GM12878 (cell line): ENCODE results near the gene TRIM50.
"Not testable (repeated sequence)": the region's sequence is repeated elsewhere in the genome, so short reads cannot be mapped to it uniquely, and the experiment has no call there.

Experiments used
- EGR1 ChIP-seq, 2 experiments: IDR thresholded peaks; 1 replicate in 1 of 2; 2 replicates in 1 of 2; pipeline ENCODE4 v1.6.1; 2011 to 2012; ENCODE audit warnings: low read depth in 2 of 2, low read length in 2 of 2, borderline replicate concordance in 1 of 2, mild to moderate bottlenecking in 1 of 2, moderate library complexity in 1 of 2
- EP300 ChIP-seq, 2 experiments: fragments of 150-350 bp in 1 of 2; IDR thresholded peaks; 2 replicates each; pipeline ENCODE4 v1.6.1; 2011 to 2012; ENCODE audit warnings: low read depth in 2 of 2, low read length in 2 of 2, borderline replicate concordance in 1 of 2, improper control_type of control experiment in 1 of 2, inconsistent platforms in 1 of 2; ENCODE audit not compliant: control insufficient read depth in 1 of 2
- EZH2 ChIP-seq: IDR thresholded peaks from 2 replicates; pipeline ENCODE4 v1.6.1; 2012; ENCODE audit warnings: low read depth, mild to moderate bottlenecking, control low read depth, inconsistent platforms, low read length, borderline replicate concordance; ENCODE audit not compliant: control insufficient read depth
- HDAC6 ChIP-seq: fragments of 200-600 bp; sonication (generic); IDR thresholded peaks from one replicate; pipeline ENCODE4 v1.8.0; 2017; ENCODE audit warnings: antibody characterized with exemption; ENCODE audit not compliant: unreplicated experiment
- MYC ChIP-seq: IDR thresholded peaks from 2 replicates; pipeline ENCODE4 v1.6.1; 2011; ENCODE audit warnings: mild to moderate bottlenecking, low read length, moderate library complexity, inconsistent platforms; ENCODE audit not compliant: insufficient read depth, insufficient replicate concordance, insufficient read length, severe bottlenecking
- POLR2AphosphoS5 ChIP-seq: IDR thresholded peaks from 2 replicates; pipeline ENCODE4 v1.6.1; 2011; ENCODE audit warnings: mild to moderate bottlenecking, low read length, inconsistent platforms
- SP1 ChIP-seq: IDR thresholded peaks from one replicate; pipeline ENCODE4 v1.6.1; 2011; ENCODE audit warnings: low read depth, low read length
- SUPT20H ChIP-seq: IDR thresholded peaks from 2 replicates; pipeline ENCODE4 v1.6.1; 2011; ENCODE audit warnings: low read depth, mild to moderate bottlenecking, low read length, moderate library complexity, borderline replicate concordance; ENCODE audit not compliant: control insufficient read depth
- ZNF217 ChIP-seq: fragments of 450-650 bp; IDR thresholded peaks from 2 replicates; pipeline ENCODE4 v1.6.1; 2017; ENCODE audit warnings: antibody characterized with exemption, mild to moderate bottlenecking
- ZNF24 ChIP-seq: fragments of 450-650 bp; IDR thresholded peaks from 2 replicates; pipeline ENCODE4 v1.6.1; 2017; ENCODE audit warnings: antibody characterized with exemption, mild to moderate bottlenecking
- ZNF274 ChIP-seq: IDR thresholded peaks from one replicate; pipeline ENCODE4 v1.8.0; 2011; ENCODE audit not compliant: insufficient read length, insufficient read depth
- TF ChIP-seq, protein P1 (sequence below): IDR thresholded peaks from 2 replicates; pipeline ENCODE4 v1.6.1; 2012; ENCODE audit warnings: low read depth, low read length, improper control_type of control experiment
- TF ChIP-seq, protein P2 (sequence below), 3 experiments: IDR thresholded peaks in 2 of 3; conservative IDR thresholded peaks in 1 of 3; 2 replicates each; pipeline ENCODE4 v1.5.1; 2011; ENCODE audit warnings: low read depth in 3 of 3, low read length in 3 of 3, mild to moderate bottlenecking in 3 of 3, control low read depth in 2 of 3, moderate library complexity in 2 of 3, inconsistent platforms in 1 of 3, mixed read lengths in 1 of 3; ENCODE audit not compliant: control insufficient read depth in 2 of 3, insufficient read depth in 1 of 3; ENCODE audit errors: extremely low read depth in 1 of 3
- TF ChIP-seq, protein P3 (sequence below): IDR thresholded peaks from 2 replicates; pipeline ENCODE4 v1.6.1; 2011; ENCODE audit warnings: low read depth, low read length, improper control_type of control experiment, borderline replicate concordance

DNA sequence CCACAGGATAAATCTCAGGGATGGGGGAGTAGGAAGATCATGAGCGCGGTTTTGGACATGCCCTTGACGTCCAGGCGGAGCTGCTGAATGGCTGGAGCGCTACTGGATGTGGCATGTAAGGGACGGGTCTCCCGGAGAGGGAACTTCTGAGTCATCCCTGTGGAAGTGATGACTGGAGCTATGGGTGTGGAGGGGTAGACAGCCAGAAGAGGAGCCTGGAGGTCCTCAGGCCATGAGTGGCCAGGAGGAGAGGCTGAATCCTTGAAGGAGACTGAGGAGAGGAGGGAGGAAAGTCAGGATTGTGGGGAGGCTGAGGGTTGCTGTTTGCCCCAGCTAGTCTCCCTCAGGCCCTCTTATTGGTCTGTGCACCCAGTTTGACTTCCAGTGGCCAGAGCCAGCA is 16.5 kb downstream of the TRIM50 start:
- not testable (repeated sequence) for TF ChIP-seq SP1; POLR2AphosphoS5; MYC; EZH2; EP300 (IDR thresholded peaks at IDR 0.05; ENCODE audit: borderline replicate concordance in 1 of 2, control insufficient read depth in 1 of 2, low read depth in 2 of 2, low read length in 2 of 2); EGR1 (IDR thresholded peaks at IDR 0.05; ENCODE audit: borderline replicate concordance in 1 of 2, low read depth in 2 of 2, low read length in 2 of 2); ZNF274; ZNF24; ZNF217; SUPT20H; HDAC6
- TF ChIP-seq, protein P1, sequence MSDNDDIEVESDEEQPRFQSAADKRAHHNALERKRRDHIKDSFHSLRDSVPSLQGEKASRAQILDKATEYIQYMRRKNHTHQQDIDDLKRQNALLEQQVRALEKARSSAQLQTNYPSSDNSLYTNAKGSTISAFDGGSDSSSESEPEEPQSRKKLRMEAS: not testable (repeated sequence)
- TF ChIP-seq, protein P2, sequence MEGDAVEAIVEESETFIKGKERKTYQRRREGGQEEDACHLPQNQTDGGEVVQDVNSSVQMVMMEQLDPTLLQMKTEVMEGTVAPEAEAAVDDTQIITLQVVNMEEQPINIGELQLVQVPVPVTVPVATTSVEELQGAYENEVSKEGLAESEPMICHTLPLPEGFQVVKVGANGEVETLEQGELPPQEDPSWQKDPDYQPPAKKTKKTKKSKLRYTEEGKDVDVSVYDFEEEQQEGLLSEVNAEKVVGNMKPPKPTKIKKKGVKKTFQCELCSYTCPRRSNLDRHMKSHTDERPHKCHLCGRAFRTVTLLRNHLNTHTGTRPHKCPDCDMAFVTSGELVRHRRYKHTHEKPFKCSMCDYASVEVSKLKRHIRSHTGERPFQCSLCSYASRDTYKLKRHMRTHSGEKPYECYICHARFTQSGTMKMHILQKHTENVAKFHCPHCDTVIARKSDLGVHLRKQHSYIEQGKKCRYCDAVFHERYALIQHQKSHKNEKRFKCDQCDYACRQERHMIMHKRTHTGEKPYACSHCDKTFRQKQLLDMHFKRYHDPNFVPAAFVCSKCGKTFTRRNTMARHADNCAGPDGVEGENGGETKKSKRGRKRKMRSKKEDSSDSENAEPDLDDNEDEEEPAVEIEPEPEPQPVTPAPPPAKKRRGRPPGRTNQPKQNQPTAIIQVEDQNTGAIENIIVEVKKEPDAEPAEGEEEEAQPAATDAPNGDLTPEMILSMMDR (IDR thresholded peaks at IDR 0.05 in 2 of 3, conservative IDR thresholded peaks at IDR 0.05 in 1 of 3; ENCODE audit: control insufficient read depth in 2 of 3, extremely low read depth in 1 of 3, insufficient read depth in 1 of 3, low read depth in 3 of 3, low read length in 3 of 3): not testable (repeated sequence)
- TF ChIP-seq, protein P3, sequence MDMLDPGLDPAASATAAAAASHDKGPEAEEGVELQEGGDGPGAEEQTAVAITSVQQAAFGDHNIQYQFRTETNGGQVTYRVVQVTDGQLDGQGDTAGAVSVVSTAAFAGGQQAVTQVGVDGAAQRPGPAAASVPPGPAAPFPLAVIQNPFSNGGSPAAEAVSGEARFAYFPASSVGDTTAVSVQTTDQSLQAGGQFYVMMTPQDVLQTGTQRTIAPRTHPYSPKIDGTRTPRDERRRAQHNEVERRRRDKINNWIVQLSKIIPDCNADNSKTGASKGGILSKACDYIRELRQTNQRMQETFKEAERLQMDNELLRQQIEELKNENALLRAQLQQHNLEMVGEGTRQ: not testable (repeated sequence)
